LNCaP clone FGC (cell line): ENCODE measurements around the gene TEDC2.
A peak's percentile ranks its signal among the peaks of the same experiment; 100 is the strongest.

Experiments used
- DNase-seq: peaks from one replicate; pipeline ENCODE4 v3.0.0-alpha.2; 2011; ENCODE audit warnings: low read depth
- H3K4me3 ChIP-seq: 2 replicates; pipeline ENCODE4 v1.5.1; 2011; ENCODE audit warnings: mild to moderate bottlenecking, low read depth, low read length, control low read depth
- CTCF ChIP-seq: IDR thresholded peaks from 2 replicates; pipeline ENCODE4 v1.5.1; 2012; ENCODE audit warnings: mild to moderate bottlenecking; ENCODE audit not compliant: control insufficient read depth, insufficient read depth; ENCODE audit errors: extremely low read depth

The TEDC2 gene

GRCh38 chr16:2507052-2507659 is 47.2 kb downstream of the TEDC2 start:
- no peak for DNase-seq
- H3K4me3 ChIP-seq: no peak overlapping the region
- TF ChIP-seq CTCF: no peak

- no peak for TF ChIP-seq CTCF
- no peak for DNase-seq
- H3K4me3 ChIP-seq: no peak overlapping the region
These were observed 47.8 kb downstream of the TEDC2 start for GRCh38 chr16:2507665-2508064.

GRCh38 chr16:2508722-2509400 is 49.0 kb downstream of the TEDC2 start:
- DNase-seq: no peak
- H3K4me3 ChIP-seq: no peak overlapping the region
- TF ChIP-seq CTCF: no peak

GRCh38 chr16:2511128-2511800 is 51.4 kb downstream of the TEDC2 start:
- DNase-seq: no peak
- no peak for TF ChIP-seq CTCF
- H3K4me3 ChIP-seq: no peak overlapping the region

- no peak for DNase-seq
- no peak for TF ChIP-seq CTCF
- no peak overlapping the region for H3K4me3 ChIP-seq
These were observed 52.3 kb downstream of the TEDC2 start for GRCh38 chr16:2511996-2512734.

GRCh38 chr16:2512735-2513404 is 53.0 kb downstream of the TEDC2 start:
- no peak for TF ChIP-seq CTCF
- H3K4me3 ChIP-seq: peak overlapping the region; percentile 83
- no peak for DNase-seq
